ENCODE results near the gene FAR1.
"Not testable (repeated sequence)": the region's sequence is repeated elsewhere in the genome, so short reads cannot be mapped to it uniquely, and the experiment has no call there.

The FAR1 gene

DNA sequence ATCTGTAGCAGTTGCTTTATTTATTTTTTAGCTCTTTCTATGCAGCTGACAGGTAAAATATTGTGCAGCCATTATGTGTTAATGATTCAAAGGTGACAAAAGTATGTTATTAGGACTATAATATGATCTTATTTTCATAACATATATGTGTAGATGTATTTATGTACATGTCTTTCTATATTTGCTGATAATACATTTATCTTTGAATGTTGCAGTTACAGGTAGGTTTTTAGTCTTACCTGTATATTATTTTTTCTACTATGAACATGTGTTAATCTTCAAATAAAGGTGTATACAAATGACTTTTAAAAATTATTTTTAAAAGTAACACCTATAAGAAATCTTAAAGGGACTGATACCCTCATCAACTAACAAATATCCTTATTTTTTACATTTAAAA is 33.6 kb downstream of the FAR1 start:
- no peak for DNase-seq (ENCODE audit: low read depth in 1 of 2, low spot score in 1 of 2)

DNA sequence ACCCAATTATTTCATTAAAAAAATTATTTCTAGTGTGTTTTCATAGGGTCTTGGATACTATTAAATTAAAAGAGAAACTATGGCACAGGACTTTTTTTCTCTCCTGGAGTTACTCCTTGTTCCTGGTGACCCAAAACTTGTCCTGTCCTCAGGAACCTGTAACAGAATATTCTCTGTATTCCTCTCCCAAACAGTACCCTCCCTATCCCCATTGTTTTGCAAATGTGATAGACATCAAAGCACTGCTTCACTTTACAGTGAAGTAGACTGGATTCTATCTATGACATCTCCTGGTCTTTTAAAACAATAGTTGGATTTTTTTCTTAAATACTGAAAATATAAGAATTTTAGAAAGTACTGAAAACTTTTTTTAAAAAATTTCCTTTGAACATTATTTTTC is 37.2 kb downstream of the FAR1 start:
- no peak for DNase-seq (ENCODE audit: low read depth in 1 of 2, low spot score in 1 of 2)

DNA sequence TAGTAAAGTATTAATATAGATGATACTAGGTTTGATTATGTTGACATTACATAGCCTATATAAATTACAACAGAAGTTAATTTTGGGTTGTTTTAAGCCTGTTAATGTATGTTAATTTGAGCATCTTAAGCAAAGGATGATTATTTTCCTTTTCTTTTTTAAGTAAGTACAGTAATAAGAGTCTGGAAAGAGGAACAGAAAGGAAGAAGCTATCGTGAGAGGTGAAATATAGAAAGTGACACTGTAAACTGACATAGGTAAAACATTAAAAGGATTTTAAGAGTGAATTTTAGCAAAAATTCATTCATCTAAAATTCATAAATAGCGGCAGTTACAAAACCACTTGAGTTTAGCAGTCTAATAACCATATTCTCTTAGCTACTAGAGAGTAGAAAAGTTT is 45.5 kb downstream of the FAR1 start:
- DNase-seq (ENCODE audit: low read depth in 1 of 2, low spot score in 1 of 2) = no peak

DNA sequence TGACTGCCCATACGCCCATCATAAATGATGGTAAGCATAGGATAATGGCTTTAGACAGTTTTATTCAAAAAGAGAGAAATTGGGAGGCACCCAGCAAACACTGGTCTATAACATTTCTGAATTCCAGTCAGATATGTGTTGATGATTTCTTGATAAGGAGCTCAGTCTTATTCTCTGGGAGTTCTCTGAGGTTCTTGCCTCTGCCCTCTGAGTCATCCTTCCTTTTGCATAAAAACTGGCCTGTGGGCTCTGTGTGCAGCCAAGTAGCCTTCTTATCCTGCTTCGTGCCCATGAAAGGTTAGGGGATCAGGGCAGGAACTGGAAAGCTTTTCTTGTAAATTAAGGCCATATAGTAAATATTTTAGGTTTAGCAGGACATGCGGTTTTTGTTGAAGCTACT is 48.9 kb downstream of the FAR1 start:
- no peak for DNase-seq (ENCODE audit: low read depth in 1 of 2, low spot score in 1 of 2)

DNA sequence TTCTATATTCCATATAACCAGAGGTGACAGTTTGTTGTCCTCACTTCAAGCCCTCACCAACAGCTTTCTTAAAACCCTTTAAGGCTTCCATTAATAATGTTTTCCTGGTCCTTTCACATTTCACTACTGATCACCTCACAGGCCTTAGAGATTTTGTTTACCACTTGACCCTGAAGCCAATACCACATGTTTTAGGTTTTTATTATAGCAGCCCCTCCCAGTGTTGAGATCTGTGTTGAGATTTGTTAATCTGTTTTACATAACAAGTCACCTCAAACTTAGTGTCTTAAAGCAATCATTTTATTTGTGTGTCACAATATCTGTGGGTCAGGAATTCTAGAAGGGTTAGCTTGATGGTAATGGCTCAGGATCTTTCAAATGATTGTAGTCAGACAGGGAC is 49.9 kb downstream of the FAR1 start:
- DNase-seq (ENCODE audit: low read depth in 1 of 2, low spot score in 1 of 2) = no peak

DNA sequence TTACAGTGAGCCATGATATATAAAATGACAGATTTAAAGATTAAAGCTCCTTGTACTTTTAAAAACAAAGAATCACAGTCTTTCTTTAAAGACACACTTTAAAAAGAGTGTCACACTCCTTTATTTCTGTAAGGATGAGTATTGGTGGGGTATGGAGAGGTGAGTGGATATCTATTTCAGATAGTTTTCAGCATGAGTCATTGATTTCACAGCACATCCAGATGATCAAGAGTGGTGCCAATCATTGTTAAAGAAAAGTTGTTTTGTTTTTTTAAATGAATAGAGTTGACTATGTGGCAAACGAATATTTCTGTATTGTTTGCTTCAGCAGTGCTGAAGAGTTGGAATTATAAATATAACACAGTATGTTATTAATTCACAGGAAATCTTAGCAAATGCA is 52.5 kb downstream of the FAR1 start:
- DNase-seq (ENCODE audit: low read depth in 1 of 2, low spot score in 1 of 2) = no peak

DNA sequence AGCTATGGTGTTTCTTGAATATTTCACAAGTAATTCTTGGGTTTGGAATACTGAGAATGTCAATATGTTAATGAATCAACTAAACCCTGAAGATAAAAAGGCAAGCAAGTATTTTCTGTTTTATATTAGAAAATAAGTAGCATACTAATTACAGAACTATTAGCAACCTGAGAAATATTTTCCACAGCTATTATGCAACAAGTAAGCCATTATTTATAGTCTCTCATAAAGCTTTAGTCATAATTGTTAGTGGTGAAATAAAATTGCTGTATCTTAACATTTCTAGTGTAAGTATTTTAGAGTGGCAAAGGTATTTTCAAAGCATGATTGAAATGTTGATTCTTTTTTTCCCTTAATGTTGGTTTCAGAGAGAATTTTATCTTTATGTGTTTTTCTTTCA is 53.3 kb downstream of the FAR1 start:
- DNase-seq (ENCODE audit: low read depth in 1 of 2, low spot score in 1 of 2) = no peak

DNA sequence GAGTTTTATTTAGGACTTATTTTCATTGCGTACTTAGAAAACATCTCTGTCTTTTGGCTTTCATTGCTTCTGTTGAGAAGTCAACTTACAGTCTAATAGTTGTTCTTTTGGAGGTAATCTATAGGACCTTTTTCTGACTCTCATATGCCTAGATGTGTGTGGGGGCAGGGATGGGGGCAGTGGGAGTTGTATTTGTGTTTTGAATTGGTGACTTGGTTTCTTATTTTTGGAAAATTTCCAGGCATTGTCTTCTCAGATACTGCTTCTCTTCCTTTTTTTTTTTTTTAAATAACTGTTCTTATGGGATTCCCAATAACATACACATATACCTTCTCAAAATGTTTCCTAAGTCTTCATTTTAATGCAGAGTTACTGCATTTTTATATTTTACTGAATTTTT is 58.0 kb downstream of the FAR1 start:
- DNase-seq (ENCODE audit: low read depth in 1 of 2, low spot score in 1 of 2) = no peak

DNA sequence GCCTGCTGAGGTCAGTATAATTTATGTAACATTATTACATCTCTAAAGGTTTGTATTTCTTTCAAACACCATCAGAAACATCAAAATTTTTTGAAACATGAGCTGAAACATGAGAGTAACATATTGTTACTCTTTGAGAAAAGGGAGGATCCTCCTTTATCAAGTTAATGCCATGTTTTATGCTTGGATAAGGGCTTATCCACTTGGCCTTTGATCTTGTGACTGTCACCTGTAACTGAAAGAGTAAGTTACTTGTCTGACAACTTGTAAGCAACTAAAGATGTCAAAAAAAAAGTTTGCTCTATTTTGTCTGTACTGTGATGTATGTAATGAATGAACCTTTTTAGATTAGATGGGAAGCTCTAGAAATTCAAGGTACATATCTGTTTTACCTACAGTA is 59.6 kb downstream of the FAR1 start:
- DNase-seq (ENCODE audit: low read depth in 1 of 2, low spot score in 1 of 2) = no peak

DNA sequence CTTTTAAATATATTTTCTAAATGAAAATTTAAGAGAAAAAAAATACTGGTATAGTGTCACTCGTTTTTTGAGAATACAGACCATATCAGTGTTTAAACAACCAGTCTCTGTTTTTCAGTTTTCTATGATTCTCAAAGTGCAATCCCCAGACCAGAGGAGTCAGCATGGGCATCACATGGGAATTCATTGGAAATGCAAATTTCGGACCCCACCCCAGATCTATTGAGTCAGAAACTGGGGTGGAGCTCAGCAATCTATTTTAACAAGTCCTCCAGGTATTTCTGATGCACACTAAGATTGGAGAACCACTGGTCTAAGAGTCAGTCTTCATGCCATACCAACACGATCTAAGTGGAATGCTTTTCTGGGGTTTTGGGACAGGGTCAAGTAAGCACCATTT is 66.1 kb downstream of the FAR1 start:
- DNase-seq (ENCODE audit: low read depth in 1 of 2, low spot score in 1 of 2) = no peak

DNA sequence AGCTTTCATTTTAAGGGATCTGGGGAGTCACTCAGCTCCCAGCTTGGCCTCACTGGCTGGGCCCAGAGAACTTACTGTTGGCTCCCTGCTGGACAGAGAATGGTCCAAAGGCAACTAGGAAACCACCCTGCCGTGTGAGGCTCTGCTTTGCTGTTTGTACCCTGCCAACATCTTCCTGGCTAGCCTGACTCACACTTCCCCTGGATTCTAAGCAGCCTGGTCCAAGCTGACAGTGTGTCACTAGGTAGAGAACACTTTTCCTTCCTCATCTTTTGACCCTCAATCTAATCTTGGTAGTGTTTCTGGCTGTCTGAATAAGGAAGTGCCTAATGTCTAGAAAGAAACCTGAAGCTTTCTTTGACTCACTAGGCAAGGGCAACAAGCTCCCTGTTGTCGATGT is 76.7 kb downstream of the FAR1 start:
- no peak for DNase-seq (ENCODE audit: low read depth in 1 of 2, low spot score in 1 of 2)

DNA sequence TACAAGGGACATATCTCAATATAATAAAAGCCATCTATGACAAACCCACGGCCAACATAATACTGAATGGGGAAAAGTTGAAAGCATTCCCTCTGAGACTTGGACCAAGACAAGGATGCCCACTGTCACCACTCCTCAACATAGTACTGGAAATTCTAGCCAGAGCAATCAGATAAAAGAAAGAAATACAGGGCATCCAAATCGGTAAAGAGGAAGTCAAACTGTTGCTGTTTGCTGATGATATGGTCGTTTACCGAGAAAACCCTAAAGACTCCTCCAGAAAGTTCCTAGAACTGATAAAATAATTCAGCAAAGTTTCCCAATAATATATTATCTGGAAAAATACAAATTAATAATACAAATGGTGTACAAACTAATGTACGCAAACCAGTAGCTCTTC is 84.8 kb downstream of the FAR1 start:
- not testable (repeated sequence) for DNase-seq (ENCODE audit: low read depth in 1 of 2, low spot score in 1 of 2)

DNA sequence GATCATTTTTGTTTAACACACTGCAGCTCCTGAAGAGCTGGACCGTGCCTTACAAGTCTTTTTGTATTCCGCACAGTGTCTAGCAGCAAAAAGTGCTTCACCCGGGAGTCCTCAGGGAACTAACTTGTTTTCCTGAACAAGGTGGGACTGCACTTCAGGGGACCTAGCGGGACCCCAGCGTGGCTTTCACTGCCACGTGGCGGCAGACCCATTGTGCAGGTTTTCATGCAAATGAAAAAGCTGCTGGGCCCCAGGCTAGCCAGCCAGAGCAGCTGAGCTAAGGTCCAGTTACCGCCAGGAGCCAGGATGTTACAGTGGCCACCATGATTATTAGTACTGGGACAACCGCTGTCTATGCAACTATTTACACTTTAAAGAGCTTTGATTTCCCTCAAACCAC is 90.6 kb downstream of the FAR1 start:
- no peak for DNase-seq (ENCODE audit: low read depth in 1 of 2, low spot score in 1 of 2)

DNA sequence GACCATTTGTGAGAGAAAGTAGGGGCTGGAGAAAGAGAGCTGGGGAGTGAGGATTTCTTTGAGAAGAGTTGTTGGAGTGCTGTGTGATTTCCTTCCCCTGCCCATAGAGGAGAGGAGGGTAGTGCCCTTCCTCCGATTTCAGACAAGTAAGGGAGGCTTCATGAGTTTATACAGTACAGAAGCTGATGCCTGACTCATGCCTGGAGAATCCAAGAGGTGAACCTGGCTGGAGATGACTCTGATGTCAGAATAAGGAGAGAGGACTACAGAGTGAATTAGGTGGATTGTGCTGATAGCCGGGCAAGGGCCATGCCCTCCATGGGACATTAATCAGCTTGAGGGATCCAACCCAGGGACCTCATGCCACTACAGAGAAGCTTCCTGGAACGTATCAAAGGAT is 91.6 kb downstream of the FAR1 start:
- no peak for DNase-seq (ENCODE audit: low read depth in 1 of 2, low spot score in 1 of 2)

DNA sequence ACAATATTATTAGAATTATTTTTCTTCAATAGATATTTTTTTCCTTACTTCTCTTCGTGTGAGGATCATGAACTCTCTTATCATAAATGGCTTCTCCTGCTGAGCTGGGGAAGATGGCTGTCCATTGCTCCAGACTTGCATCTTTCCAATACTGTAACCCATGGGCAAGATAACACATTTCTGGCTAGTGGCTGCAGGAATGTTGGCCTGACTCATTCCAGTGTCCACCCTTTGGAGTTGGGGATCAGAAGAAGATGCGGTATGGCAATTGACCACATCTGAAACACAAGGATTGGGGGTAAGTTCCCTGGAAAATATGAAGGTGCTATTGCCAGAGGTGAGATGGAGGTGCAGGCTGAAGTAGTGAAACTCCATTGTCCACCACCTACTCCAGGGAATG is 92.8 kb downstream of the FAR1 start:
- DNase-seq (ENCODE audit: low read depth in 1 of 2, low spot score in 1 of 2) = no peak

DNA sequence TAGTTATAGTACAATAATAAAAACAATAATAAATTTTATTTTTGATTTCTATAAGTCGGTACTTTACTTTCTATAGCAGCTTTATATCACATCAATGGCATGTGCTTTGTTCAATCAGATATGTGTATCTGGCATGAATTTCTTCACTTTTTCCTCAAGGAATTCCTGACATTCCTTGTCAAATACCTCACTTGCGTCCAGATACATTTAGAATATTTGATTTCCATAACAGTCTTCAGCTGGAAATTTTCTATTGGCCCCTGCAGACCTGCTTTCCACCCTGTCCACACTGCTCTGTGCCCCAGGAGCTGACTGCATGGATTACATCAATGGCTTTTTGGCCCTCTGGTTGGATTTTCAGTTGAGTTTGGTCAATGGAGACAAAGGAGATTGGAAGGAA is 93.2 kb downstream of the FAR1 start:
- no peak for DNase-seq (ENCODE audit: low read depth in 1 of 2, low spot score in 1 of 2)

DNA sequence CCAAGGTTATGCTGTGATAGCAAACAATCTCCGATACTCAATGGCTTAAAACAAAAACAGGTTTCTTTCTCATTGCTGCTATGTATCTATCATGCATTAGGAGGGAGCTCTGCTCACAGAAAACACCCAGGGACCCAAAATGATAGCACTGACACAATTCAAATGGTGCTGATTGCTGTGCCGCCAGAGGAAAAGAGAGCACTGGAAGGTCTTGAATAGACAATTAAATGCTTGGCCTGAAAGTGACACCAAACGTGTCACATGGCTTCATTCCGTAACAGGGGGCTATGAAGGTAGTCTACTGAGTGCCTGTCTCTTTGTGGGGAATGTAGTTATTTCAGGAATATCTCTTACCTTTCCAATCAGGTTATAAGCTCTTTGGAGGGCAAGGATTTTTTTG is 94.2 kb downstream of the FAR1 start:
- DNase-seq (ENCODE audit: low read depth in 1 of 2, low spot score in 1 of 2) = no peak

DNA sequence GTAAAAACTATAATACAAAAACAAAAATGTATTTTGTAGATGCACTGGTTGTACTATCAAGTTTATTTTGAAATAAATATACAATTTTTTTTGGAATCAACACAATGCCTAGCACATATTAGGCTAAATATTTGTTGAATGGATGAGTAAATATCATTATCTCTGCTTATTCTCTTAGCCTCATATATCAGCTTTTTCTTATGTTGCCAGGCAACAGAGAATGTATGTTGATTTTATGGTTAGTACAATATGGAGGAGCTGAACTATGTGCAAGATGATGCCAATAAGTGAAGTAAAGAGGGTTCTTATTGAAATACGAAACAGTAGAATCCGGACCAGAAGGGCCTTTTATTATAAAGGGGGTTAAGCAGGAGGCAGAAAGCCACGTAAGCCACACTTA is 94.9 kb downstream of the FAR1 start:
- no peak for DNase-seq (ENCODE audit: low read depth in 1 of 2, low spot score in 1 of 2)

DNA sequence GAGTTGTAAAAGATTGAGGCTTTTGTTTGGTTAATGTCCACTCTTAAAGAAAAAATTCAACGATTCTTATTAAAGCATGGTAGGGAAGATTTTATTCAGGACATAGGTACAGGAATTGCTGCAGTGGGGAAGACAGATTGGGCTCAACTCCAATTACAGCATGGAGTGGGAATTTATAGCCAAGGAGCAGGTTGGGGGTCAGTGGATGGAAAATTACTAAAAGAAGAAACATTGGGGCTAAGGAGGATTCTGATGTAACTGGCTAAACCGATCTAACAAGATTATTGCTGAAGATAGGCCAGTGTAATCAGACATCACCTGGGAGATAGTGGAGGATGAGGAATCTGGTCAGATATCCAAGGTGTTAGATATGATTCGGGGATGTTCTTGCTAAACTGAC is 97.4 kb downstream of the FAR1 start:
- no peak for DNase-seq (ENCODE audit: low read depth in 1 of 2, low spot score in 1 of 2)

DNA sequence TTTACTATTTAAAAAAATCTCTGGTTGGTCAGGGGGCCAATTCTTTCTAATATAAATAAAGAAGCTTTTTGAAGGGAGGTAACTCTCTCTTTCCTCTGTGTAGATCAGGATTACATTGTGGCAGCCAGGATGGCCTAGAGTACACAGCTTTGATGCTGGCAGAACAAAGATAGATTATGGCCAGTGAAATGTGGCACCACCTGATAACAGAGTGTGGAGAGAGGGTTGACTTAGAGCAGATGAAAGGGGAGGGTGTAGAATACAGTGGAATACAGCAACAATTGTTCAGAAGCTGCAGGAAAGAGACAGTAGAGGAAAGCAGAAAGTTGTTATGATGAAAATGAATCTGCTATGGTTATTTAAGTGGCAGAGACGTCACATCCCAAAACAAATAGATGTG is 99.0 kb downstream of the FAR1 start:
- no peak for DNase-seq (ENCODE audit: low read depth in 1 of 2, low spot score in 1 of 2)

DNA sequence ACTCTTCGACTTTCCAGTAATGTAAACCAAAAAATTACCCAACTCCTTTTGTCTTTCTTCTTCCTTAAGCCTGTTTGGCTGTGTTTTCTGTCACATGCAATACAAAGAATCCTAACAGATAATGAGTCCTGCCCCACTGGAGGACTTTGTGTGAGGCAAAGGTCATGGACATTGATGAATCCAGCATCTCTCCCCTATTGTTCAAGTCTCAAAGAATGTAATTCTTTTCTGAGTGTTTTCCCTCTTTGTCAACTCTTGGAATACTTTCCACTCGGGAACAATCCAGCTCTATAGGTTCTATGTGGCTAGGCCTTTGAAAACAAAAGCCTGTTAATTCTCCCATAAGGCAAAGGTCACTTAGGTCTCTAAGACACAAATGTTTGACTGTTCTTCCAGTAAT is 100.7 kb downstream of the FAR1 start:
- DNase-seq (ENCODE audit: low read depth in 1 of 2, low spot score in 1 of 2) = no peak

DNA sequence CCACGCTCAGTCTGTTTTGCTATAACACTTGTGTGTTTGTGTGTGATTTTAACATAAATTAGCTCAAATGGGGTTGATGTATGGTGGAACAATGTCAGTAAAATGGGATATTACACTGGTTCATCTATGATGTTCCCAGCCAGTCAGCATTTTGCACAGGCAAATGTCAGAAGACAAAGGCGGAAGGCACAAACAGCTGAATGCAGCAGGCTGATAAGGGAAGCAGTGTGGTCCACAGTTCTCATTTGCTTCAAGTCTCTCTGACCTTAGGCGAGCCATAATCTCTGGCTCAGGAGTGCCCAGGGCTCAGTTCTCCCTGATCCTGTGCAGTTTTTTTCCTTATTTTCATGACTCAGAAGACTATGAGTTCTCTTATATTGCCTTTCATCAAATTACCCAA is 102.7 kb downstream of the FAR1 start:
- DNase-seq (ENCODE audit: low read depth in 1 of 2, low spot score in 1 of 2) = no peak

DNA sequence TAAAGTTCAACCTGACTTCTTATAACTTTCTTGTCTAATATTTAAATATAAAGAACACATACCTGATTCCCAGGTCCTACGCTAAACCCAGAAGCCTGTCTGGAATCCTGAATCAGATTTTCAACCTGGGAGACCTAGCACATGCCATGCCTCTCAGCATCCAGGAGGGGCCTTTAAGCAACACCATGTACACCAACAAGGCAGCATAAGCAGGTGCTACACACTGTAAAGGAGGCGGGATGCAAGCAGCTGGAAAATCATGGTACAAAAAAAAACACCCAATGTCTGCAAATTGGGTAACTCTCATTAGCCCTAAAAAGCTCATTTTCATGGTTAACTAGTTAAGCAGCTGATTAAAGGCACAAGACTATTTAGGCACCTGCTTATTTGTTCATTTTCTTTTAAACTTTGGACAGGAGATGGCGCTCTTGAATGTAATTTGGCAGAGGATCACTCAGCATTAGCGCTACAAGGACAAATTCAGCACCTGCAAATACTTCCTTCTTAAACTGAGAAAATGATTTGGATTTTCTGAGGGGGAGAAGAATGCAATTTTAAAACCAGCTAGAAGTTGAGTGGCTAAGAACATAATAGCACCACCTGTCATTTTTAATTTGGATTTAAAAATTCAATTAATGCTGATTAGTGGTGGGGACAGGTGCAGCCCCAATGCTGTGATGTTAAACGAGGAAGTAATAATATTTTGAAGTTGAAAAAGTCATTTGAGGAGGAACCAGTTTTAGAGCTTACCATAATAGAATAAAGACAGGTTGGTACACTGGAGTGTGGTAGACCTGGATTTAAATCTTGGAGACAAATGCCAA is 104.0 kb downstream of the FAR1 start:
- no peak for DNase-seq (ENCODE audit: low read depth in 1 of 2, low spot score in 1 of 2)

DNA sequence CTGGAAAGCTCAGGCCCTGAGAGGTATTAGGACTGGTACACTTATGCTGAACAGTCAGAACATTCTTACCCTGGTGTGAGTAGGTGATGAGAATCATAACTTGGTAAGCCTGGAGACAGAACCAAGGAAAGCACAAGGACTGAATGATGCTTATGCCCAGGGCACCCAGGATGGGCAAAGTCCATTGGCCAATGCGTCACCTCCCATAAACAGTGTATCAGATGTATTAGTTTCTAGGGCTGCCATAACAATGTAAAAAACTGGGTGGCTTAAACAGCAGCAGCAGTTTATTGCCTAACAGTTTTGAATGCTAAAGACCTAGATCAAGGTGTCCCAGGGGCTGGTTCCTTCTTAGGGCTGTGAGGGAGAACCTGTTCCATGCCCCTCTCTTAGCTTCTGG is 107.0 kb downstream of the FAR1 start:
- DNase-seq (ENCODE audit: low read depth in 1 of 2, low spot score in 1 of 2) = no peak
